Bone marrow (tissue), 2 donors: Measurements from ENCODE around the gene THEM4.
A peak's percentile ranks its signal among the peaks of the same experiment; 100 is the strongest.
"Not testable (repeated sequence)": the region's sequence is repeated elsewhere in the genome, so short reads cannot be mapped to it uniquely, and the experiment has no call there.

Experiments used
- DNase-seq, 2 donors: peaks; one replicate each; lab custom pipeline; 2025; lab: John Stamatoyannopoulos, UW

The THEM4 gene

DNA sequence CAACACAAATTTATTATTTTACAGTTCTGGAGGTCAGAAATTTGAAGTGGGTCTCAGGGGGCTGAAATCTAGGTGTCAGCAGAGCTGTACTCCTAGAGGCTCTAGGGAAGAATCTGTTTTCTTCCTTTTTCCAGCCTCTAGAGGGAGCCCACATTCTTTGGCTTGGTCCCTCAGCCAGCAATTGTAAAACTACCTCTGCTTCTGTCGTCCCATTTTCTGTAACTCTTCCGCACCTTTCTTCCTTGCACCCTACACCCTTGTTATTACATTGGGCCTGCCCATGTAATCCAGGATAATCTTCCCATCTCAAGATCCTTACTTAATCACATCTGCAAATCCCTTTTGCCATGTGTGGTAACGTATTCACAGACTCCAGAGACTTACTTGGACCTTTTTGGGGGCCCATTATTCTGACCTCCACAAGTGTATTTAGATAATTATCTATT, 24.8 kb upstream of the THEM4 start:
- peak; percentile 5 to 60 for DNase-seq

DNA sequence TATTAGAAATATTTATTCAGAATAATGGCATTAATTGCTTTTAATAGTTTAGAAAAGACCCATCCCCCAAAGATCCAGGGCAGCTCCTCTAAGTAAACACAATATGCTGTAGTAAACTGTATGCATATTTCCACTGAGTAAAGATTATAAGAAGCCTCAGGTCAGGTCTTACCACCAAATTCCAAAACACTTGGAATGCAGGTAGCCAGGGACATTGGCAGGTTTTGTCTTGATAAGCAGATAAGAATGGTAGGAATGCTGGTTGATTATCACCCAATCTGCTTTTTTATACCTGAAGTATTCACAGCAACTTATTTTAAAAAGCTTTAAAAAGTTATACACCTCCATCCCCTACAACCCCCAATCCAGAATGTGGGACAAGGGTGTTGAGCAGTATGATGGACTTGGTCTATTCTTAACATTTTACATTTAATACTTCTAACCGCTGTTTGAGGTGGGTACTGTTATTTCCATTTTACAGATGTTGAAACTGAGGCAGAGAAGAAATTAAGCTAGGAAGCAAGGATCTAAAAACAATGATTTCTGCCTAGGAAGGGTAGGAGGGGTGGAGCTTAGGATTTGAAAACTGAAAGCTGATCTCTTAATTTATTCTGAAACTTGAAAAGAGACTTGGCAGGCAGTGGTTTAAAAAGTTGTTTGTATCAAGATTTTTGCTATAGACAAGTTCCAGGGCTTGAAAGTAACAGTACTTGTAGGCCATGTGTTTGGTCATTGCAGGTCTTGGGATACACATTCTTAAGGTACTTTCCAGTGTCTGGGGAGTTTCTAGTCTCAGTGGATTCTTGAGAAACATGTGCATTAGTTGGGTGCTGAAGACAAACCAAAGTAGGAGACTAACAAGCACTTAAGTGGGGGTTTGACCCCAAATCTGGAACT, 15.6 kb upstream of the THEM4 start:
- DNase-seq: no peak

DNA sequence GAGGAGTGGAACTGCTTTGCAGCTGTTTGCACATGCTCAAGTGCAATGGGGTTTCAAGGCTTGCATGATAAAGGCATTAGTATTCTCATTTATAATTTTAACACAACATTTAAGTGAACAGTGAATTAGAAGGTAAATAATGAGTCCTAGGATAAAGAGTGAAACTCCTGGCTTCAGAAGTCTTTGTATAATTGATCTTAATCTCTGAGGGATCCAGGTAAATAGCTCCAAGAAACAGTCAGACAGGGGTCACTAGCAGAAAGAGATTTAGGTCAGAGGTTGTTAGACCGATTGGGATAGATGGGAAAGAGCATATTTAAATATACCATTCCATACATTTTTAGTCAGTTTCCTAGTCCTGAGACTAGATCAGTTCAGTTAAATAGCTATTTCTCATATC, 14.1 kb upstream of the THEM4 start:
- no peak for DNase-seq

DNA sequence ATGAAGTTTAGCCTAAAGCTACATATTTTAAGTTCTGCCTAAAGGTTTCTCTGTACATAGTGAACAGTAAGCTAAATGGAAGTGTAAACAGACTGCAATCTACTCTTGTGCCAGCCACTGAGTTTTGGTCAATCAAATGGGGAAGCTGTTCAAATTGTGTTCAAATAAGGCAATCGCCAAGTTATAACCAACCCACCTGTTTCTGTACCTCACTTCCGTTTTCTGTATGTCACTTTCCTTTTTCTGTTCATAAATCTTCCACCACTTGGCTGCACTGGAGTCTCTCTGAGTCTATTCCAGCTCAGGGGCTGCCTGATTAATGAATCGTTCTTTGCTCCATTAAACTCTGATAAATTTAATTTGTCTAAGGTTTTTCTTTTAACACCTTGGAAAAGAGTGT, 10.8 kb upstream of the THEM4 start:
- no peak for DNase-seq

DNA sequence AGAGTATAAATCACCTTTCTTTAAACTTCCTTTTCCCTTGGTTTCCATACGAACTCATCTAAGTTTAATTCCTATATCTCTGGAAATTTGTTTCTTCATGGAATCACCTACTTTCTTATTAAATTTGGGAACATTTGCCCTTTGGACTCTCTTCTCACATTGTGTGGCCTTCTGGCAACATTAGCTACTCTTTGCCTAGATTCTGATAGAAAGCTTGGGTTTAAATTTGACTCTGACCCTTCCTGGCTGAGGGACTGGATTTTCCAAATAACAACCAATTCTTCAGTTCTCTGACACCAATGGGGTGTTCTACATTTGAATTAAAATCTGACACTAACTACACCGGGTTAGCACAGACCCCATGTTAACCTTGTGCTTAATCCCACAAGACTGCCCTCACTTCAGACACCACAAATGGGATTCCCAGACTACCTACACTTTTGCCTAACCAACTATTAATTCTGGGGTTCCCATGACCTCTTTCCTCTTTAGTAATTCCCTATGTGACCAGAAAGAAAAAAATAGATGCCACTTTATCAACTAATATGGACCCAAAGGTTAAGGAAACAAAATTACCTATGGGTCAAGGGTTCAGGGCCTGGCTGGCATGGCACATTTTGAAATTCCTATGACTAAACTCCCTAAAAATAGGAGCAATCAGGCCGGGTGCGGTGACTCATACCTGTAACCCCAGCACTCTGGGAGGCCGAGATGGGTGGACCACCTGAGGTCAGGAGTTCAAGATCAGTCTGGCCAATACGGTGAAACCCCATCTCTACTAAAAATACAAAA, 9.7 kb upstream of the THEM4 start:
- no peak for DNase-seq

DNA sequence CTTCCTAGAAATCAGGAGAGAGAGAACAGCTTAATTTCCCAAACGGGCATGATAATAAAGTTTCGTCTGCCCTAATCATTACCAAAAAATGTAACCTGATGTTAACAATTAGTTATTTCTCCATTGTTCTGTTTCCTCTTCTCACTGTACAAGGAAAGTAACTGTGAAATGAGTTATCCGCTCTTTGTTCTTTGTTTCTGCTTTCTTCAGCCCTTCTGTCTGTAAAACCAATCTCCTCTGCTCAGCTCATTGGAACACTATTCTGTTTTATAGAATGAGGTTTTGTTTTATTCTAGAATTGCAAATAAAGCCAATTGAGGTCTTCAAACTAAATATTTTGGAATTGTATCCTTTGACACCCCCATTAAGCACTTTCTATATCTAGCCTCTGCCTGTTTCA, 8.8 kb upstream of the THEM4 start:
- DNase-seq: no peak

DNA sequence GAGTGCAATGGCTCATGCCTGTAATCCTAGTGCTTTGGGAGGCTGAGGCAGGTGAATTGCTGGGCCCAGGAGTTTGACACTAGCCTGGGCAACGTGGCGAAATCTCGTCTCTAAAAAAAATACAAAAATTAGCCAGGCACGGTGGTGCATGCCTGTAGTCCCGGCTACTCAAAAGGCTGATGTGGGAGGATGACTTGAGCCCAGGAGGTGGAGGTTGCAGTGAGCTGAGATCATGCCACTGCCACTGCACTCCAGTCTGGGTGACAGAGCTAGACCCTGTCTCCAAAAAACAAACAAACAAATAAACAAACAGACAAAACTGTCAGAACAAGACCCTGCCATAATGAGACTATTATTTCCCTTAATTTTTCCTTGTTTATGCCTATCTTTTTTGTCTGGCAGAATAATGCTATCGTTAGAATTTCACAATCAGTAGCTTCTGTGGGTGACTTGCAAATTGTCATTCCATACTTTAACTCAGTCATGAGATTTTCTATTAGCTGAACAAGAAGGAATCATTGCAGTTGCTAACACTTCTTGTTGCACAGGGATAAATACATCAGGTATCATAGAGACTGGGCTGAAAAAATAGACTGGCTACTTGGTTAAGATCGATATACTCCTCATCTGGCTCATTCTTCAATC, 7.5 kb upstream of the THEM4 start:
- no peak for DNase-seq

DNA sequence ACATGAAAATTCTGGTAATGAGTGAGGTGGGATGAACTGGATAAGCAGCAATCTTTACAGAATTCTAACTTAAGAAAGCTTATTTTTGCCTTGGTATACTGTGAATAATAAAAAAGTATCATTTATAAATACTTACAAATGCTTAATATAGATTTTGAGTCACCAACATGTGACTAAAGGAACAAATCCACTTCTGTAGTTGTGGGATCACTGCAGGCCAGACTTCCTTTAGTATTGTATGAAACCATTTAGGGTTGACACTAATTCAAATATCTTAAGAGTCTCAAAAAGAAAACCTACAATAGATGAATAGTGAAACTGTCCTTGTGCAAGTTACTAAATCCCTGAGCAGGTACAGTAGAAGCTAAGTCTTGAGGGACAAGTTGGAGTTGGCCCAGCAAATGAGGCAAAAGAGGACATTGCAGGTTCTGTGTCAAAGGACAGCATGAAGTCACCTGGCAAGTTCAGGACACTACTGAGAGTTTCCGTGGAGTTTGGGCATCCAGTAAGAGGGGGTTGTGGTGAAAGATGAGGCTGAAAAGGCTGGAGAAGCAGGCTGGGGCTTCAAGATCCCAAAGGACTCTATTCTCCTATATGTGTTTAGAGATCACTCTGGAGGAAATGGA, 5.9 kb upstream of the THEM4 start:
- DNase-seq: no peak

DNA sequence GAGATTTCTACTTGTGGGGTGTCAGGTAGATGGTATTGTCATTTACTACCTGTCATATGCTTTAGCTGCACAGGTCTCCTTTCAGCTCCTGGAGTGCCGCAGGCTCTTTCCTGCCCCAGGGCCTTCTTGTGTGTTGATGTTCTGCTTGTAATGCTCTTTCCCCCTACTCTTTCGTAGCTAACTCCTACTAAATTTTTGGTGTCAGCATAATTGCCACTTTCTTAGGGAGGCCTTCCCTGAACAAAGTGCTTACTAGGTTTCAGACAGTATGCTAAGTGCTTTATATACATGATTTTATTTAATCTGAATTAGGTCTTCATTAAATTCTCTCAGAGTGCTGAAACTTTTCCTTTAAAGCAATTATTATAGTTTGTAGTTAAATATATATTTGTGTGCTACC, 4.8 kb upstream of the THEM4 start:
- DNase-seq: no peak

DNA sequence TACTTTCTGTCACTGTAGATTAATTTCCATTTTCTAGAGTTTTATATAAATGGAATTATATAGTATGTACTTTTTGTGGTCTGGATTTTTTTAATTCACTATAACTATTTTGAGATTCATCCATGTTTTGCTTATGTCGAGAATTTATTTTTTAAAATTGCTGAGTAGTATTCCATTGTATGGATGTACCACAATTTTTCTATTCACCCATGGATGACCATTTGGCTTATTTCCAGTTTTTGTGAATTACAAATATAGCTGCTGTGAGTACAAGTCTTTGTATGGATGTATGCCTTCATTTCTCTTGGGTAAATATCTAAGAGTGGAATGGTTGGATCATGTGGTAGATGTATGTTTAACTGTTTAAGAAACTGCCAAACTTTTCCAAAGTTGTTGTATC, 3.7 kb upstream of the THEM4 start:
- DNase-seq: no peak

DNA sequence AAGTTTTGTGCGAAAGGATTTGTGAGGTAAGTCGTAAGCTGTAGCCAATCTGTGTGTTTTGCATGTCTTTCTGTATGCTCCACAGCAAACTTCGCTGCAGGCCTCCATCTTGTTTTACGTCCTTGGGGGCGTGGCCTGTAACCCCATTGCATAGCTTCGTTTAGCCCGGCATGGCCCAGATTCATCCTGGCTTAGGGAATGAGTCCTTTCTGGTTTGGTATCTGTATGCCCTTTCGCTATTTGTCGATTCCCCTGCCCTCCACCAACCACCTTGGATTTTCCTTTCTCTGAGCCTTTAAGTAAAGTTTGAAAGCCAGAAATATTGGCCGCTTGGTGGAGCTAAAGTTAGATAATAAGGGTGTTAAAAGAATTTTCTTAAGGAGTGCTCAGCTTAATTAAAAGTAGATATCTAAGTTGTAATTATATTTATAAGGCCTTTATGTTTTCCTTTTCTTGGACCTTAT, 1.1 kb downstream of the THEM4 start:
- no peak for DNase-seq

DNA sequence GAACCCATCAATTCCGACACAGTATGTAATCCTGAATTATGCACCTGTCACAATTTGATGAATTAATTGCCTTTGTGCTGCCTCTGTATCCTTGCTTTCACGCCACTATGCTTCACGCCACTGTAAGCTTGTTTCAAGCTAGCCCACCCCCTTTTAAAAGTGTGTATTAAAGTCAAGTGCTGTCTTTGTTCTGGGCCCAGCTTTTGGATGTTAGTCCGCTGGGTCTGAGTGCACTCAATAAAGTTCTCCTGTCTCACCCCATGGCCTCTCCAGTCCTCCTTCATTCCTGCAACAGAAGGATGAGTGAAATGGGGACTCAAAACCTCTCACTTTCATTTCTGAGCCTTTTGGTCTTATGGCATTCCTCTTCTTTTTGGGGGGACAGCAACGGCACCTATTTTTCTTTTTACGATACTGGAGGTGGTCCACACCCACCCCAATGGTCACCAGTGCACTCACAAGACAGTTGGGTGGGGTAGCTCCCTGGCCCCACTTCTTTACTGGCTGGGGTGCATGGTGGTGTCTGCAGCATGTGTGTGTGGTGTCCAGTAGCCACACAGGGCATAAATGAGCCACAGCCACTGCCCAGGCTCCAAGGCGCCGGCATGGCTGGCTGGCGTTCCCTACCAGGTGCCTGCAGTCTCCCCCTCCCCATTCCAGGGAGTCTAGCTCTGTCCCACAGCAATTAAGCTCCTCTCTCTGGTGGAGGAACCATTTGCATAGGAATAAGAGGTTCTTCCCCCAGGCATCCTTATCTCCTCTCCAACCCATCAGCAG, 1.8 kb downstream of the THEM4 start:
- no peak for DNase-seq

DNA sequence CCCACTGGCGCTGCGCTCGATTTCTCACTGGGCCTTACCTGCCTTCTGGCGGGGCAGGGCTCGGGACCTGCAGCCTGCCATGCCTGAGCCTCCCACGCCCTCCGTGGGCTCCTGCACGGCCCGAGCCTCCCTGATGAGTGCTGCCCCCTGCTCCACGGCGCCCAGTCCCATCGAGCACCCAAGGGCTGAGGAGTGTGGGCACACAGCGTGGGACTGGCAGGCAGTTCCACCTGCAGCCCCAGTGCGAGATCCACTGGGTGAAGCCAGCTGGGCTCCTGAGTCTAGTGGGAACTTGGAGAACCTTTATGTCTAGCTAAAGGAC, 3.0 kb downstream of the THEM4 start:
- DNase-seq: not testable (repeated sequence)

DNA sequence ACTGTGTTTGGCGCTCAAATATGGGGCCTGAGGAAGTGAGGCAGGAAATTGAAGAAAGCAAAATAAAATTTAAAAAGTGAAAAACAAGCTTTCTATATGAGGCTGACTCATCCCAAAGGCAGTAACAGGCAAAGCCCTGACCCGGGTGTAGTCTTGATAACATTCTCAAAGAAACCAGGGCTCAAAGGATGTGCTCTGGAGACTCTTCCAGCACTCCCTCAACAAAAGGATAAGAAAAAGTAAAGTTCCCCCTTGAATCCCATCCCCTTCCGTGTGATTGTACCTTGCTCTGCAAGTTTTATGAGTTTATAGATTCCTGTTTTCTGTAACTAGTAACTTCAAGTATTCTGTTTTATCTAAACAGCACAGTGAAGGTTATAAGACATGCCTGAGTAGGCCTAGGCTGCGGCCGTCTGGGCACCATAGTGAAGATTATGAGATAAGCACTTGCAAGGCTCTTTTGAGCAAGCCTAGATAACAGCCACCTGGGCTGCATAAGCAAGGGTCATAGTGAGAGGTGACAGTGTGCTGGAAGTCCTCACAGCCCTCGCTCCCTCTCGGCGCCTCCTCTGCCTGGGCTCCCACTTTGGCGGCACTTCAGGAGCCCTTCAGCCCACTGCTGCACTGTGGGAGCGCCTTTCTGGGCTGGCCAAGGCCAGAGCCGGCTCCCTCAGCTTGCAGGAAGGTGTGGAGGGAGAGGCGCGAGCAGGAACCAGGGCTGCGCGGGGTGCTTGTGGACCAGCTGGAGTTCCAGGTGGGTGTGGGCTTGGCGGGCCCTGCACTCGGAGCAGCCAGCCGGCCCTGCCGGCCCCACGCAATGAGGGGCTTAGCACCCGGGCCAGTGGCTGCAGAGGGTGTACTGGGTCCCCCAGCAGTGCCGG, 3.6 kb downstream of the THEM4 start:
- DNase-seq: not testable (repeated sequence)

DNA sequence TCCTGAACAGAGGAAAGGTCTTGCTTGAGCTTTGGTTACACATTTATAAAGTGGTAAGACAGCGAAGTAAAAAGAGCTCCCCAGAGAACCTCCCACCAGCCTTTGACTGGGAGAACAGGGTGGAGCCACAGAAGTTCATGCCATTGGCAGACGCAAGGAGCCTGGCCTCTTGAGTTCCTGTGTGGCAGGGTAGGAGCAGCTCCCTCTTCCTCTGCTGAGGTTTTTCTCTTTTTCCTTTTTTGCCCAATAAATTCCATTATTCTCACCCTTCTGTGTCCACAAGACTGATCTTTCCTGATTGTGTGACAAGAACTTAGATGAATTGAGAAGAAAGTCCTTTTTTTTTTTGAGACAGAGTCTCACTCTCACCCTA, 4.3 kb downstream of the THEM4 start:
- DNase-seq: no peak

DNA sequence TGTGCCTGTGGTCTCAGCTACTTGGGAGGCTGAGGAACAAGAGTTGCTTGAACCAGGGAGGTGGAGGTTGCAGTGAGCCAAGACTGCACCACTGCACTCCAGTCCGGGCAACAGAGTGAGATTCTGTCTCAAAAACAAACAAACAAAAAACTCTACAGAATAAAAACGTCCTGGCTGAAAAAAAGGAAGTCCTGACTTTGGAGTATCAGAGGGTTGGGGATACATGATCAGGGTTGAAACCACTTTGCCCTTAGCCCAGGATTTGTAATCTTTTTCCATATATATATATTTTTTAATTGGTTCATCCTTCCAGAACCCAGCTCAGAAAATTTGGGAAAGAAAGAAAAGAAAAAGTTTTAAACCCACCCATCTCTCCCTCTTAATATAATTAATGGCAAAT, 6.5 kb downstream of the THEM4 start:
- no peak for DNase-seq

DNA sequence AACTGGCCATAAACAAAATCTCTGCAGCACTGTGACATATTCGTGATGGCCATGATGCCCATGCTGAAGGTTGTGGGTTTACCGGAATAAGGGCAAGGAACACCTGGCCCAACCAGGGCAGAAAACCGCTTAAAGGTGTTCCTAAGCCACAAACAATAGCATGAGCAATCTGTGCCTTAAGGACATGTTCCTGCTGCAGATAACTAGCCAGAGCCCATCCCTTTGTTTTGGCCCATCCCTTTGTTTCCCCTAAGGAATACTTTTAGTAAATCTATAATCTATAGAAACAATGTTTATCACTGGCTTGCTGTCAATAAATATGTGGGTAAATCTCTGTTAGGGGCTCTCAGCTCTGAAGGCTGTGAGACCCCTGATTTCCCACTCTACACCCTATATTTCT, 8.5 kb downstream of the THEM4 start:
- not testable (repeated sequence) for DNase-seq

DNA sequence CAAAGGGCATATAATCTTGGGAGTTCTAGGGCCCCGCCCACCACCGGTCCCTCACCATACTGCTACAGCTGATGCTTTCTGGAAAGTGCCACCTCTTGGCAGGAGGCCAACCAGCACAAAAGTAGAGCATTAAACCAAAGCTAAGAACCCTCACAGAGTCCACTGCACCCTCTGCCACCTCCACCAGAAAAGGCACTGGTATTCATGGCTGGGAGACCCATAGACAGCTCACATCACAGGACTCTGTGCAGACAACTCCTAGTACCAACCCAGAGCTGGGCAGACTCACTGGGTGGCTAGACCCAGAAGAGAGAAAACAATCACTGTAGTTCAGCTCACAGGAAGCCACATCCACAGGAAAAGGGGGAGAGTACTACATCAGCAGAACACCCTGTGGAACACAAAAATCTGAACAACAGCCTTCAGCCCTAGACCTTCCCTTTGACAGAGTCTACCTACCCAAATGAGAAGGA, 10.8 kb downstream of the THEM4 start:
- DNase-seq: no peak

DNA sequence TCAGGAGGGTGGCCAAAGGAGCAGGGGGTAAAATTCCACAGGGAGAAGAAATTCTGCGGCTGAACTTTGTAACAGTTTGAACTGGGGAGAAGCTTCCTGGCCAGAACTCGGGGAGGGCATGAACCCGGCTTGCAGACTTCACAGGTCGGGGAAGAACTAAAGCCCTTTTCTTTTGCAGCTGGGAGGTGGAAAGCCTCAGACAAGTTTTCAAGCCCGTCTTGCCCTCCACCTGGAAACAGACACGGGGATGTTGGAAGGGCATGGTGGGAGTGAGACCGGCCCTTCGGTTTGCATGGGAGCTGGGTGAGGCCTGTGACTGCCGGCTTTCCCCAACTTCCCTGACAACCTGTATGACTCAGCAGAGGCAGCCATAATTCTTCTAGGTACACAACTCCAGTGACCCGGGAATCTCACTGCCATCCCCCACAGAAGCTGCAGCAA, 11.3 kb downstream of the THEM4 start:
- DNase-seq: no peak

DNA sequence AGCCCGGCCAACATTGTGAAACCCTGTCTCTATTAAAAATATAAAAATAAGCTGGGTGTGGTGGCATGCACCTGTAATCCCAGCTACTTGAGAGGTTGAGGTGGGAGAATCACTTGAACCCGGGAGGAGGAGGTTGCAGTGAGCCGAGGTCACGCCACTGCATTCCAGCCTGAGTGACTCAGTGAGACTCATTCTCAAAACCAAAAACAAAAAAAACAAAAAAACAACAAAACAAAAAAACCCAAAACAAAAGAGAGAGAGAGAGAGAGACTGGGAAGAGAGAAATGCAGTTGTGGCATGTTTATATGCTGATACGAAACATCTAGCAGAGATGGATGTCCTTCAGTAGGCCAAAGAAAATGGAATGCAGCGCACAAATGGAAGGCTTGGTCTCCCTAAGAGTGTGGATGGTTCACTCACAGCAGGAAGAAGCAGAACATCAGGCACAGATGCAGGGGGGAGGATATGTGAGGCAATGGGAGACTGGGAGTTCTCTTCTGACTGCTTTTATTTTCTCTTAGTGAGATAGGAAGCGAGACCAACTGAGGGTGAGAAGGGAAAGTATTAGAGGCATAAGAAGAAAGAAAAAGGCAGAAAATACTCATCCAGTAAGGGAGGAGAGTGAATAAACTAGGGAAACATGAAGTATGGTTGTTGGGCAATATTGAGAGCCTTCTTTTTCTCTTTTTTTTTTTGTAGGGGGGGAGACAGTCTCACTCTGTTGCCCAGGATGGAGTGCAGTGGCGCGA, 16.0 kb downstream of the THEM4 start:
- no peak for DNase-seq
